Skeletal muscle tissue (tissue), 4 donors: ENCODE results near the gene SMC1B. TPM values are rescaled to one million over a fixed set of nuclear protein-coding genes. Genes with fewer than 3 reads are reported as not detected.

ENCODE experiments used
- H3K27ac ChIP-seq: one replicate; pipeline ENCODE4 v1.7.0; 2013; ENCODE audit warnings: mild to moderate bottlenecking, low read depth, low read length, inconsistent platforms
- H3K27me3 ChIP-seq, 3 donors: one replicate each; pipeline ENCODE4 v1.7.0; 2013; ENCODE audit warnings: low read length in 3 of 3; ENCODE audit not compliant: control insufficient read depth in 3 of 3, insufficient read depth in 3 of 3
- H3K36me3 ChIP-seq, 3 donors: one replicate each; pipeline ENCODE4 v1.7.0; 2013; ENCODE audit warnings: low read length in 3 of 3; ENCODE audit not compliant: control insufficient read depth in 3 of 3, insufficient read depth in 3 of 3
- H3K4me1 ChIP-seq, 3 donors: one replicate each; pipeline ENCODE4 v1.7.0; 2013; ENCODE audit warnings: low read length in 3 of 3, mild to moderate bottlenecking in 3 of 3; ENCODE audit not compliant: control insufficient read depth in 3 of 3, insufficient read depth in 3 of 3
- H3K4me3 ChIP-seq, 3 donors: one replicate each; pipeline ENCODE4 v1.7.0; 2013; ENCODE audit warnings: low read length in 3 of 3
- H3K9ac ChIP-seq, 3 donors: one replicate each; pipeline ENCODE4 v1.7.0; 2013; ENCODE audit warnings: low read length in 3 of 3, mild to moderate bottlenecking in 3 of 3, moderate library complexity in 2 of 3, low read depth in 1 of 3
- H3K9me3 ChIP-seq, 3 donors: one replicate each; pipeline ENCODE4 v1.7.0; 2013; ENCODE audit warnings: low read length in 3 of 3; ENCODE audit not compliant: control insufficient read depth in 3 of 3
- total RNA-seq: library from RNA; depleted of rRNA; stranded (reverse); fragments of >200 nt; gene quantifications from one replicate; pipeline ENCODE4 v1.2.3, GENCODE V29; 2014
- donor health status: Osteomylitis.

SMC1B gene
- total RNA-seq, 1 donor from 2014 or later: under 0.01 TPM

GRCh38 chr22:45319324-45319685 is 94.1 kb downstream of the SMC1B start:
- Histone ChIP-seq H3K36me3 (peaks cover 15 to 20% (median 19%) of the 10 kb centered on the region in 3 donors), H3K4me3 (no peak overlapping the region), H3K9ac (peak overlapping the region in 2 of 3 donors; percentile 17 to 51), H3K27me3 (no peaks in the 10 kb centered on the region), H3K27ac (peak overlapping the region; percentile 84), H3K4me1 (peaks cover 50 to 55% (median 54%) of the 10 kb centered on the region in 3 donors), H3K9me3 (no peaks in the 10 kb centered on the region)

- Histone ChIP-seq H3K27ac (peak overlapping the region; percentile 84), H3K4me3 (no peak overlapping the region), H3K9ac (peak overlapping the region in 2 of 3 donors; percentile 27 to 63), H3K4me1 (peaks cover 49 to 54% (median 53%) of the 10 kb centered on the region in 3 donors), H3K36me3 (peaks cover 10 to 16% (median 15%) of the 10 kb centered on the region in 3 donors), H3K27me3 (no peaks in the 10 kb centered on the region), H3K9me3 (no peaks in the 10 kb centered on the region)
These were observed 94.7 kb downstream of the SMC1B start for GRCh38 chr22:45318558-45319323.

GRCh38 chr22:45318168-45318557 is 95.2 kb downstream of the SMC1B start:
- H3K4me1 ChIP-seq: peaks cover 45 to 50% (median 48%) of the 10 kb centered on the region in 3 donors
- H3K9me3 ChIP-seq: no peaks in the 10 kb centered on the region
- H3K36me3 ChIP-seq: peaks cover 5 to 10% (median 10%) of the 10 kb centered on the region in 3 donors
- peak overlapping the region; percentile 84 for H3K27ac ChIP-seq
- peak overlapping the region in 2 of 3 donors; percentile 54 to 63 for H3K9ac ChIP-seq
- no peaks in the 10 kb centered on the region for H3K27me3 ChIP-seq
- peak overlapping the region in 2 of 3 donors; percentile 10 to 46 for H3K4me3 ChIP-seq

GRCh38 chr22:45317551-45318167 is 95.7 kb downstream of the SMC1B start:
- peak overlapping the region in 2 of 3 donors; percentile 10 to 46 for H3K4me3 ChIP-seq
- peak overlapping the region; percentile 84 for H3K27ac ChIP-seq
- peaks cover 46 to 50% (median 49%) of the 10 kb centered on the region in 3 donors for H3K4me1 ChIP-seq
- H3K9me3 ChIP-seq: no peaks in the 10 kb centered on the region
- H3K27me3 ChIP-seq: no peaks in the 10 kb centered on the region
- H3K36me3 ChIP-seq: peaks cover 2 to 5% (median 5%) of the 10 kb centered on the region in 3 donors
- peak overlapping the region in 2 of 3 donors; percentile 54 to 63 for H3K9ac ChIP-seq

GRCh38 chr22:45316796-45317526 is 96.4 kb downstream of the SMC1B start:
- no peaks in the 10 kb centered on the region for H3K27me3 ChIP-seq
- H3K9ac ChIP-seq: peak overlapping the region in 2 of 3 donors; percentile 54 to 63
- H3K27ac ChIP-seq: peak overlapping the region; percentile 84
- H3K36me3 ChIP-seq: peaks cover 0 to 4% (median 0%) of the 10 kb centered on the region in 3 donors
- peaks cover 48 to 50% (median 50%) of the 10 kb centered on the region in 3 donors for H3K4me1 ChIP-seq
- no peaks in the 10 kb centered on the region for H3K9me3 ChIP-seq
- no peak overlapping the region for H3K4me3 ChIP-seq

- peak overlapping the region in 1 of 3 donors; percentile 28 for H3K9ac ChIP-seq
- H3K4me3 ChIP-seq: no peak overlapping the region
- peaks cover 57 to 62% (median 61%) of the 10 kb centered on the region in 3 donors for H3K4me1 ChIP-seq
- no peaks in the 10 kb centered on the region for H3K27me3 ChIP-seq
- H3K9me3 ChIP-seq: no peaks in the 10 kb centered on the region
- H3K36me3 ChIP-seq: peaks cover 0 to 4% (median 0%) of the 10 kb centered on the region in 3 donors
- no peak overlapping the region for H3K27ac ChIP-seq
These were observed 98.6 kb downstream of the SMC1B start for GRCh38 chr22:45314786-45315185.

- Histone ChIP-seq H3K36me3 (peaks cover 0 to 4% (median 0%) of the 10 kb centered on the region in 3 donors), H3K27ac (no peak overlapping the region), H3K9me3 (no peaks in the 10 kb centered on the region), H3K27me3 (no peaks in the 10 kb centered on the region), H3K4me3 (no peak overlapping the region), H3K9ac (peak overlapping the region; percentile 3 to 28 (median 10)), H3K4me1 (peaks cover 54 to 61% (median 59%) of the 10 kb centered on the region in 3 donors)
These were observed 99.2 kb downstream of the SMC1B start for GRCh38 chr22:45314054-45314721.

GRCh38 chr22:45312856-45313255 is 100.5 kb downstream of the SMC1B start:
- Histone ChIP-seq H3K36me3 (peaks cover 0 to 4% (median 0%) of the 10 kb centered on the region in 3 donors), H3K4me1 (peaks cover 44 to 56% (median 50%) of the 10 kb centered on the region in 3 donors), H3K27me3 (no peaks in the 10 kb centered on the region), H3K9me3 (no peaks in the 10 kb centered on the region), H3K27ac (no peak overlapping the region), H3K9ac (no peak overlapping the region), H3K4me3 (no peak overlapping the region)

GRCh38 chr22:45312415-45312814 is 101.0 kb downstream of the SMC1B start:
- no peaks in the 10 kb centered on the region for H3K27me3 ChIP-seq
- no peak overlapping the region for H3K4me3 ChIP-seq
- no peaks in the 10 kb centered on the region for H3K9me3 ChIP-seq
- no peak overlapping the region for H3K9ac ChIP-seq
- H3K36me3 ChIP-seq: peaks cover 0 to 4% (median 0%) of the 10 kb centered on the region in 3 donors
- no peak overlapping the region for H3K27ac ChIP-seq
- H3K4me1 ChIP-seq: peaks cover 40 to 51% (median 46%) of the 10 kb centered on the region in 3 donors
